Lower leg skin (tissue), 4 donors: ENCODE measurements around the gene MCF2L2. TPM values are rescaled to one million over a fixed set of nuclear protein-coding genes. Genes with fewer than 3 reads are reported as not detected.
"Not testable (repeated sequence)": the region's sequence is repeated elsewhere in the genome, so short reads cannot be mapped to it uniquely, and the experiment has no call there.

Experiments used
- DNase-seq, 2 donors: peaks; one replicate each; pipeline ENCODE4 v3.0.0-alpha.2; 2019; ENCODE audit warnings: low spot score in 2 of 2
- H3K4me3 ChIP-seq: fragments of 200-600 bp; sonication (generic); 2 replicates; pipeline ENCODE4 v1.5.1; 2017; ENCODE audit warnings: mild to moderate bottlenecking, low read depth; ENCODE audit not compliant: poor library complexity, severe bottlenecking
- POLR2A ChIP-seq, 2 donors: fragments of 450-650 bp; IDR thresholded peaks; one replicate each; pipeline ENCODE4 v1.6.1; 2016 to 2017; ENCODE audit warnings: antibody characterized with exemption in 2 of 2, mild to moderate bottlenecking in 1 of 2, moderate library complexity in 1 of 2
- WGBS, 2 donors: methylation state at CpG; one replicate each; pipeline ENCODE4 v1.1.5; 2018; 5-methylcytosine and 5-hydroxymethylcytosine counted together
- intact Hi-C: fragments of 100-400 bp; cut with DNase I; formaldehyde crosslinking; loops from one replicate; pipeline ENCODE4 v1.15.0; 2023; ENCODE audit warnings: low total_unique reads
- total RNA-seq, 4 donors: library from RNA; depleted of rRNA; stranded (reverse); fragments of >200 nt; gene quantifications; one replicate each; pipeline ENCODE4 v1.1.0, GENCODE V29; 2016
- TF ChIP-seq, protein P1 (sequence below), 3 donors: fragments of 450-650 bp; IDR thresholded peaks; one replicate each; pipeline ENCODE4 v1.5.1; 2016; ENCODE audit warnings: antibody characterized with exemption in 3 of 3, mild to moderate bottlenecking in 3 of 3, moderate library complexity in 2 of 3

MCF2L2 gene
- total RNA-seq, 4 donors from 2014 or later: 0.88 to 1.3 (median 1.1) TPM; not detected in 1

DNA sequence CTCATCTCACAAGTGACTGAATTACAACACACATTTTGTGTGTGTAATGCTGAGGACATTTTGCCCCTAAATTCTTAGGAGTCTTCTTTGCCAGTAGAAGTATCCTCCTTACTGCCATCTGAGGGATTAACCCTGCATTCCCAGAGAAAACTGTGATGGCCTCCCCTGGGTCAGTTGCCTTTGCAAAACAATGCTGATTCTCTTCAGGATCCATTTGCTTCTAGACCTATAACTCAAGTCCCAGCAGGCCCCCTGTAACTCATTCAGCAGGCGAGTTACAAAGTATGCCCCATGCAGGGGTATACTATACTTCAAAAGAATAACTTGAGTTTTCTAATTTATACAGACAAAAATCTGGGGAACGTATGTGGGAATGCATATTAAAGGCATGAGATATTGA is 6.6 kb upstream of the MCF2L2 start:
- intact Hi-C loops: no loop called here
- WGBS, 2 donors: 66 to 72% methylated on average over 2 of the region's 2 CpGs
- no peak for DNase-seq
- TF ChIP-seq, protein P1, sequence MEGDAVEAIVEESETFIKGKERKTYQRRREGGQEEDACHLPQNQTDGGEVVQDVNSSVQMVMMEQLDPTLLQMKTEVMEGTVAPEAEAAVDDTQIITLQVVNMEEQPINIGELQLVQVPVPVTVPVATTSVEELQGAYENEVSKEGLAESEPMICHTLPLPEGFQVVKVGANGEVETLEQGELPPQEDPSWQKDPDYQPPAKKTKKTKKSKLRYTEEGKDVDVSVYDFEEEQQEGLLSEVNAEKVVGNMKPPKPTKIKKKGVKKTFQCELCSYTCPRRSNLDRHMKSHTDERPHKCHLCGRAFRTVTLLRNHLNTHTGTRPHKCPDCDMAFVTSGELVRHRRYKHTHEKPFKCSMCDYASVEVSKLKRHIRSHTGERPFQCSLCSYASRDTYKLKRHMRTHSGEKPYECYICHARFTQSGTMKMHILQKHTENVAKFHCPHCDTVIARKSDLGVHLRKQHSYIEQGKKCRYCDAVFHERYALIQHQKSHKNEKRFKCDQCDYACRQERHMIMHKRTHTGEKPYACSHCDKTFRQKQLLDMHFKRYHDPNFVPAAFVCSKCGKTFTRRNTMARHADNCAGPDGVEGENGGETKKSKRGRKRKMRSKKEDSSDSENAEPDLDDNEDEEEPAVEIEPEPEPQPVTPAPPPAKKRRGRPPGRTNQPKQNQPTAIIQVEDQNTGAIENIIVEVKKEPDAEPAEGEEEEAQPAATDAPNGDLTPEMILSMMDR (IDR thresholded peaks at IDR 0.05): no peak
- TF ChIP-seq POLR2A (IDR thresholded peaks at IDR 0.05): no peak
- H3K4me3 ChIP-seq: no peak overlapping the region

- no peak for DNase-seq
- TF ChIP-seq POLR2A (IDR thresholded peaks at IDR 0.05): no peak
- TF ChIP-seq, protein P1 (IDR thresholded peaks at IDR 0.05): no peak
- WGBS, 2 donors: 47 to 49% methylated on average over 9 of the region's 9 CpGs
- intact Hi-C loops: no loop called here
- H3K4me3 ChIP-seq: no peak overlapping the region
Measured at GRCh38 chr3:183434503-183434902, 6.1 kb upstream of the MCF2L2 start.

DNA sequence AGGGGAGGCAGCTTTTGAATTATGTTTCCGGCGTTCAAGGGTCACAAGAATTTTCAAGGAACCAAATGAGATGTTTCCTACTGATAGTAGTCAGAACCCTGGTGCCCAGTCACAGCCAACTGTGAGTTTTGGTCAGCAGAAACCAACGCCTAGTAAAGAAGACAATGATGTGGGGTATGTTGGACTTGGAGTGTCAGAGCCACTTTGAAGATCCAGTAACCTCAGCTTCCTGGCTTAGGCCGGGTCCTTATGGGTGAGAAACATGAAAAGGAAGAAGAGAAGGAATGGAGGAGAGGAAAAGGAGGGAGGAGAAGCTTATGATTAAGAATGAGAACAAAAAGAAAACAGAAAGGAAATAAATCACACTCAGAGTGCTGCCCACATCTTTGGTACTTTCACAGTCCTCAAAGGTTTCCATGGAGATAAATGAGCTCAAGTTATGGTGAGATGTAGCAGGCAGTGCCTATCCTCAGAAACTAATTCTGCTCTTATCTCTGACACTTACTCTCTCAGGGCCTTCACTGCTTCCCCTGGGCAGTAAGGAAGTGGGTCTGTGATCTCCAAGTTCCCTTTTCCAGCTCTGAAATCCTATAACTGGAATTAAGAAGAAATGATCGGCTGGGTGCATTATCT is 2.0 kb upstream of the MCF2L2 start:
- intact Hi-C loops: no loop called here
- 74 to 78% methylated on average over 5 of the region's 5 CpGs for WGBS, 2 donors
- TF ChIP-seq, protein P1 (IDR thresholded peaks at IDR 0.05): no peak
- TF ChIP-seq POLR2A (IDR thresholded peaks at IDR 0.05): no peak
- DNase-seq: no peak
- no peak overlapping the region for H3K4me3 ChIP-seq

DNA sequence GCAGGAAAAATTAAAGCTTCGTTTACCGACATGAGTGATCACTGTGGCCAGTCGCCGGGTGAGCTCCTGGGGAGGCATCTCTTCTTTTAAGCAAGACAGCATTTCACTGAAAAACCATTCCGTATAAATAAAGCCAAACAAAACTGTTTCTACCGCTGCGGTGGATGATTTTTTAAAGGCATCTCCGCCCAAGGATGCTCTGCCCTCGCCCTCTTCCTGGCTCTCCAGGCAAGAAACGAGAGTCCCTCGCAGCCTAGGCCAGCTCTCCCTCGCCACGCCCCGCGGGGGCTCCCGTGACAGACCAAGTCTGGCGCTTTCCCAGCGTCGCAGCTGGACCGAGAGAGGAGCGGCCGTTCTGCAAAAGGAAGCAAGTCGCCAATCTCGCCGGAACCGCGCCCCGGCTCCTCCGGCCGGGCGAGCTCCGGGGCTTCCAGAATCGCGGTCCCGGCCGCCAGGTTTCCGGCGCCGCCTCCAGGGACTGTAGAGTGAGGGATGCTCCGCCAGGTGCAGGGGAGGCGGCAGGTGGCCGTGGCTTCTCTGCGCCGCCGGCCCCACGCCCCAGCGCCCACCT is 458 bp downstream of the MCF2L2 start:
- 1 to 2% methylated on average over 17 to 42 of the region's 47 CpGs for WGBS, 2 donors
- TF ChIP-seq, protein P1 (IDR thresholded peaks at IDR 0.05): no peak
- no peak for TF ChIP-seq POLR2A (IDR thresholded peaks at IDR 0.05)
- intact Hi-C loops: no loop called here
- peak overlapping the region; percentile 48 for H3K4me3 ChIP-seq
- peak; percentile 19 to 86 for DNase-seq

GRCh38 chr3:183427196-183427875 is 1.1 kb downstream of the MCF2L2 start:
- DNase-seq: no peak
- no peak overlapping the region for H3K4me3 ChIP-seq
- 41 to 49% methylated on average over 19 to 21 of the region's 28 CpGs for WGBS, 2 donors
- TF ChIP-seq POLR2A (IDR thresholded peaks at IDR 0.05): no peak
- TF ChIP-seq, protein P1 (IDR thresholded peaks at IDR 0.05): no peak
- intact Hi-C loops: no loop called here

GRCh38 chr3:183418807-183419206 is 9.6 kb downstream of the MCF2L2 start:
- H3K4me3 ChIP-seq, intact Hi-C loops, DNase-seq: not testable (repeated sequence)
- WGBS, 2 donors: 96 to 97% methylated on average over 2 of the region's 2 CpGs
